NOMO-1 (cell line): Measurements from ENCODE around the gene THSD7A.

Experiments
- DNase-seq, 2 experiments: peaks; one replicate each; lab custom pipeline; 2025; ENCODE audit not compliant: unreplicated experiment in 2 of 2; lab: John Stamatoyannopoulos, UW

The THSD7A gene

GRCh38 chr7:11707606-11708193 is 124.3 kb downstream of the THSD7A start:
- no peak for DNase-seq

GRCh38 chr7:11706666-11707605 is 125.1 kb downstream of the THSD7A start:
- no peak for DNase-seq

GRCh38 chr7:11703829-11704228 is 128.2 kb downstream of the THSD7A start:
- DNase-seq = no peak

- DNase-seq = peak in 1 of 2 experiments; percentile 19
These were observed 129.1 kb downstream of the THSD7A start for GRCh38 chr7:11702938-11703337.

GRCh38 chr7:11701829-11702560 is 130.0 kb downstream of the THSD7A start:
- DNase-seq = no peak

- DNase-seq = no peak
These were observed 132.3 kb downstream of the THSD7A start for GRCh38 chr7:11699666-11700065.

GRCh38 chr7:11698384-11698871 is 133.6 kb downstream of the THSD7A start:
- no peak for DNase-seq

GRCh38 chr7:11690395-11690794 is 141.6 kb downstream of the THSD7A start:
- DNase-seq = no peak

GRCh38 chr7:11689096-11689495 is 142.9 kb downstream of the THSD7A start:
- DNase-seq = peak; percentile 39 to 87

GRCh38 chr7:11681461-11681860 is 150.5 kb downstream of the THSD7A start:
- no peak for DNase-seq

- no peak for DNase-seq
These were observed 156.8 kb downstream of the THSD7A start for GRCh38 chr7:11675163-11675562.

GRCh38 chr7:11668727-11669126 is 163.3 kb downstream of the THSD7A start:
- DNase-seq = no peak

GRCh38 chr7:11667810-11668185 is 164.2 kb downstream of the THSD7A start:
- DNase-seq = no peak

GRCh38 chr7:11667071-11667809 is 164.8 kb downstream of the THSD7A start:
- DNase-seq = no peak

GRCh38 chr7:11665357-11665756 is 166.6 kb downstream of the THSD7A start:
- DNase-seq = no peak

- DNase-seq = no peak
These were observed 176.4 kb downstream of the THSD7A start for GRCh38 chr7:11655642-11656041.

- DNase-seq = no peak
These were observed 176.8 kb downstream of the THSD7A start for GRCh38 chr7:11655163-11655562.

- DNase-seq = no peak
These were observed 181.5 kb downstream of the THSD7A start for GRCh38 chr7:11650500-11650899.

GRCh38 chr7:11650030-11650429 is 182.0 kb downstream of the THSD7A start:
- no peak for DNase-seq

GRCh38 chr7:11648980-11649379 is 183.0 kb downstream of the THSD7A start:
- DNase-seq = no peak

GRCh38 chr7:11648101-11648500 is 183.9 kb downstream of the THSD7A start:
- DNase-seq = no peak
